Activated CD4-positive, alpha-beta T cell treated with anti-CD3 and anti-CD28 coated beads, Interleukin-2, amount 50 U/mL, for 1 hour (primary cell): Measurements from ENCODE around the gene USB1.

ENCODE experiments used
- DNase-seq: peaks from one replicate; pipeline ENCODE4 v3.0.0-alpha.2; 2020

The USB1 gene

GRCh38 chr16:58035356-58036170 lies 34.4 kb downstream of the USB1 start:
- DNase-seq = no peak

- DNase-seq = no peak
Measured at GRCh38 chr16:58036943-58037342, 35.7 kb downstream of the USB1 start.

GRCh38 chr16:58037365-58038057 lies 36.3 kb downstream of the USB1 start:
- no peak for DNase-seq

DNA sequence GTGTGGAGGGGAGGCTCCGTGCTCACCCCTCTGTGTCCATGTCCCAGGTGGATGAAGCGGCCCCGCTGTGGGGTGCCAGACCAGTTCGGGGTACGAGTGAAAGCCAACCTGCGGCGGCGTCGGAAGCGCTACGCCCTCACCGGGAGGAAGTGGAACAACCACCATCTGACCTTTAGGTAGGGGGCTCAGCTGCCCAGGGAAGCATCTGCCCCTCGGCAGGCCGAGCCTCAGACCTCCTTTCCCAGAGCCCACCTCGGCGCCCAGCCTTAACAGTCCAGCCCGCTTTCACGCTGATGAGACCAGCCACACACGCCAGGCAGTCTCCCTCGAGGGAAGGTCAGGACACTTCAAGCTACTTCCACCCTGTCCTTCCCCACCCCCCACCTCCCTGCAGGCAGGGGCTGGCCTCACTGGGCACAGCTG lies 37.0 kb downstream of the USB1 start:
- no peak for DNase-seq

GRCh38 chr16:58039829-58040495 lies 38.8 kb downstream of the USB1 start:
- DNase-seq = no peak

- no peak for DNase-seq
Measured at GRCh38 chr16:58040496-58040846, 39.3 kb downstream of the USB1 start.

DNA sequence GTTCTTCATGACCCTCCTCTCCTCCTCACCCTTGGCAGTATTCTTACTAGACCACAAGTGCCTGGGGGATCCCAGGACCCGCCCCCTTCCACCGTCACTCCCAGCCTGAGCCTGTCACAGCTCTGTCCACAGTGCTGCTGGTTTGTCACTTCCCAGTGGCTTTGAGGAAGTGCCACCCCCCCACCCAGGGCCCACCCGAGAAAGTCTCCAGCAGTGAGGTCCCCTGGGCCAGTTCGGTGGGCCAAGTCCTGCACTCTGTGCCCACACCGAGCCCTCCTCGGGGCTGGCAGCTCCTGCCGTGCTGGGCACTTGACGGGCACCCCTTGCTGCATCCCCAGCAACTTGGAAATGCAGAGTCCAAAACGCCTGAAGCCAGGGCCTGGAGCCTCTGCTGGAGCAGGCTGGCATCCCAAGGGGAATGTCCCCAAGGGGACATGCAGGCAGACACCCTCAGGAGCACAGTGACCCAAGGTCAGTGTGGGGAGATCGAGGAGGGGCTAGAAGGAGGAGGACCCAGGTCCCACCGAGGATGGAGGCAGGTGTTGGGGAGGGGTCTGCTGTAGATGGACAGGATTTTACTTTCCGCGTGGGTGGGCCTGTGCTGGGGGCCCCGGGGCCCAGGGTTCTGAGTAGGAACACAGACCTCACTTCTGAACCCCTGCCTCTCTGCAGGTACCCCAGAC lies 39.9 kb downstream of the USB1 start:
- no peak for DNase-seq

DNA sequence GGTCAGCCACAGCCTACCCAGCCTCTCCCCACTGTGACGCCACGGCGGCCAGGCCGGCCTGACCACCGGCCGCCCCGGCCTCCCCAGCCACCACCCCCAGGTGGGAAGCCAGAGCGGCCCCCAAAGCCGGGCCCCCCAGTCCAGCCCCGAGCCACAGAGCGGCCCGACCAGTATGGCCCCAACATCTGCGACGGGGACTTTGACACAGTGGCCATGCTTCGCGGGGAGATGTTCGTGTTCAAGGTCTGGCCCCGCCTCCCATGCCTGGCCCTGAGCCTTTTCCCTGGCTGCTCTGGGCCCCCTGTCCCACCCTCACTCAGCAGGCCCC lies 40.4 kb downstream of the USB1 start:
- no peak for DNase-seq

GRCh38 chr16:58042001-58042885 lies 41.0 kb downstream of the USB1 start:
- DNase-seq = no peak

GRCh38 chr16:58042886-58043515 lies 41.8 kb downstream of the USB1 start:
- no peak for DNase-seq

- DNase-seq = no peak
Measured at GRCh38 chr16:58043571-58044155, 42.5 kb downstream of the USB1 start.

GRCh38 chr16:58044266-58045019 lies 43.2 kb downstream of the USB1 start:
- DNase-seq = no peak

GRCh38 chr16:58045096-58045495 lies 43.9 kb downstream of the USB1 start:
- no peak for DNase-seq

DNA sequence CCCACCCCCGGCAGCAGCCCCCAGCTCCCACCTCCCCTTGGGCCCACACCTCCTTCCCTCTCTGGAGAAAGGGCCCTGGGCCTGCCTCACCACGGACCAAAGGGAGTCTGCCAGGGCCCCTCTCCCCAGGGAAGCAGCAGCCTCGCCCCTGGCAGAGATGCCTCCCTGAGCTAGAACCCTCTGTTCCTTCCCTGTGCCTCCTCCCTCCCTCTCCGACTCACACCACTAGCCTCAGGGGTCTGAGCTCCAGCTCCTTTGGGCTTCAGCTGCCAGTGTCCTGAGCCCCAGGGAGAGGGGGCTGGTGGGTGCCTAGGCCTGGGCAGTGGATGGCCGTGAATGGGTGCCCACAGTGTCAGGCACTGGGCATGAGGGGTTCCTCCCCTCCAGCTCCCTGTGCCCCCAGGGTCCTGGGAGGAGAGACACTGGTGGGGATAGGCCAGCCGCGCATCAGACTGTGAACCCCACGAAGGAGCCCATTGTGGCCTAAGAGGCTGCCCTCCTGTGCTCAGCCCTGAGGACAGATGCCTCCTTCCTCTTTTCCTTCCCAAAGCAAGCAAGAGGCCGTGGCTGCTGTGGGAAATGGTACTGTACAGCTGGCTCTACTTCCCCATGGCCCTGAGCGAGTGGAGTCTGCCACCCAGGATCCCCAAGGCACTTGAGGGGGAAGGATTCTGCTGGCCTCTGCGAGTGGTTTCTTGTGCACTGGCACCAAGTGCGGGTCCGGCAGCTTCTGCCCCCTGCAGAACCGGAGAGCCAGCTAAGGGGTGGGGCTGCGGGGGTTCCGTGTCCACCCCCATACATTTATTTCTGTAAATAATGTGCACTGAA lies 45.1 kb downstream of the USB1 start:
- DNase-seq = no peak

- DNase-seq = no peak
Measured at GRCh38 chr16:58046936-58047335, 45.7 kb downstream of the USB1 start.

- DNase-seq = no peak
Measured at GRCh38 chr16:58047557-58048348, 46.5 kb downstream of the USB1 start.

GRCh38 chr16:58048494-58049231 lies 47.5 kb downstream of the USB1 start:
- no peak for DNase-seq
